GM12878 (cell line): ENCODE measurements around the gene CAMK2D. TPM values are rescaled to one million over a fixed set of nuclear protein-coding genes. Genes with fewer than 3 reads are reported as not detected.

Experiments
- ATF7 ChIP-seq: fragments of 450-650 bp; IDR thresholded peaks from 2 replicates; pipeline ENCODE4 v1.6.1; 2016; ENCODE audit warnings: low read depth, mild to moderate bottlenecking
- CBX5 ChIP-seq: sonication (generic); IDR thresholded peaks from 2 replicates; pipeline ENCODE4 v1.6.1; 2016; ENCODE audit warnings: low read depth, moderate library complexity, mild to moderate bottlenecking, inconsistent platforms
- CHD2 ChIP-seq: IDR thresholded peaks from 2 replicates; pipeline ENCODE4 v1.6.1; 2011; ENCODE audit warnings: low read depth, low read length, improper control_type of control experiment, borderline replicate concordance
- DPF2 ChIP-seq: fragments of 450-650 bp; IDR thresholded peaks from 2 replicates; pipeline ENCODE4 v1.6.1; 2017; ENCODE audit warnings: mild to moderate bottlenecking
- E2F4 ChIP-seq: IDR thresholded peaks from 2 replicates; pipeline ENCODE4 v1.6.1; 2012; ENCODE audit warnings: low read depth, low read length, improper control_type of control experiment
- EGR1 ChIP-seq, 2 experiments: IDR thresholded peaks; 1 replicate in 1 of 2; 2 replicates in 1 of 2; pipeline ENCODE4 v1.6.1; 2011 to 2012; ENCODE audit warnings: low read depth in 2 of 2, low read length in 2 of 2, borderline replicate concordance in 1 of 2, mild to moderate bottlenecking in 1 of 2, moderate library complexity in 1 of 2
- ESRRA ChIP-seq: IDR thresholded peaks from 2 replicates; pipeline ENCODE4 v1.6.1; 2012; ENCODE audit warnings: mild to moderate bottlenecking, low read length, improper control_type of control experiment
- GATAD2B ChIP-seq: fragments of 450-650 bp; conservative IDR thresholded peaks from 2 replicates; pipeline ENCODE4 v1.6.1; 2017; ENCODE audit warnings: low read depth, mild to moderate bottlenecking, moderate library complexity
- IRF4 ChIP-seq: IDR thresholded peaks from 2 replicates; pipeline ENCODE4 v1.6.1; 2011; ENCODE audit warnings: low read depth, low read length
- KAT2A ChIP-seq: conservative IDR thresholded peaks from 2 replicates; pipeline ENCODE4 v1.6.1; 2011; ENCODE audit warnings: low read depth, low read length; ENCODE audit not compliant: control insufficient read depth
- MEF2A ChIP-seq: IDR thresholded peaks from 2 replicates; pipeline ENCODE4 v1.6.1; 2011; ENCODE audit warnings: low read depth, mild to moderate bottlenecking, low read length, moderate library complexity; ENCODE audit not compliant: insufficient read depth
- NBN ChIP-seq: fragments of 450-650 bp; IDR thresholded peaks from 2 replicates; pipeline ENCODE4 v1.6.1; 2016
- NFIC ChIP-seq: IDR thresholded peaks from 2 replicates; pipeline ENCODE4 v1.6.1; 2012; ENCODE audit warnings: low read depth, mild to moderate bottlenecking, inconsistent platforms, low read length, moderate library complexity
- NR2C1 ChIP-seq: fragments of 450-650 bp; IDR thresholded peaks from 2 replicates; pipeline ENCODE4 v1.6.1; 2017; ENCODE audit warnings: antibody characterized with exemption, mild to moderate bottlenecking, moderate library complexity
- POU2F2 ChIP-seq: IDR thresholded peaks from 3 replicates; pipeline ENCODE4 v1.6.1; 2011; ENCODE audit warnings: low read depth, mild to moderate bottlenecking, low read length, borderline replicate concordance
- RAD21 ChIP-seq: IDR thresholded peaks from 2 replicates; pipeline ENCODE4 v1.6.1; 2011; ENCODE audit warnings: mild to moderate bottlenecking, low read depth, low read length, moderate library complexity; ENCODE audit not compliant: insufficient read depth
- SMAD1 ChIP-seq: fragments of 450-650 bp; IDR thresholded peaks from 2 replicates; pipeline ENCODE4 v1.6.1; 2018; ENCODE audit warnings: mild to moderate bottlenecking, low read depth; ENCODE audit not compliant: partially characterized antibody
- SREBF1 ChIP-seq: IDR thresholded peaks from 2 replicates; pipeline ENCODE4 v1.6.1; 2012; ENCODE audit warnings: mild to moderate bottlenecking, low read length
- SUZ12 ChIP-seq: fragments of 200-600 bp; sonication (generic); IDR thresholded peaks from one replicate; pipeline ENCODE4 v1.6.1; 2018; ENCODE audit warnings: antibody characterized with exemption, mild to moderate bottlenecking; ENCODE audit not compliant: unreplicated experiment
- TAF1 ChIP-seq: IDR thresholded peaks from 2 replicates; pipeline ENCODE4 v1.6.1; 2011; ENCODE audit warnings: mild to moderate bottlenecking, low read depth, low read length, borderline replicate concordance
- ZNF207 ChIP-seq: fragments of 450-650 bp; IDR thresholded peaks from 2 replicates; pipeline ENCODE4 v1.6.1; 2014; ENCODE audit warnings: antibody characterized with exemption, mild to moderate bottlenecking, borderline replicate concordance
- ZNF384 ChIP-seq: IDR thresholded peaks from 2 replicates; pipeline ENCODE4 v1.6.1; 2012; ENCODE audit warnings: low read depth, mild to moderate bottlenecking, low read length, improper control_type of control experiment, borderline replicate concordance
- ZSCAN29 ChIP-seq: fragments of 450-650 bp; IDR thresholded peaks from 2 replicates; pipeline ENCODE4 v1.6.1; 2017; ENCODE audit warnings: mild to moderate bottlenecking, moderate library complexity
- polyA plus RNA-seq, 11 experiments: library from polyadenylated mRNA; depleted of rRNA in 4 of 11; unstranded in 6 of 11; stranded (reverse) in 5 of 11; fragments of >200 nt; fragmentation: Nextera tagmentation in 4 of 11; fragmentation: Illumina TruSeq in 1 of 11; extraction: Ambion mirVana in 4 of 11; extraction: Trizol in 1 of 11; gene quantifications; 1 replicate in 1 of 11; 2 replicates in 10 of 11; pipeline versions ENCODE4 v1.2.1 to v1.2.3, GENCODE V29; 2011 to 2016; ENCODE audit warnings: inconsistent platforms in 2 of 11, missing spikeins in 2 of 11, low read depth in 1 of 11
- total RNA-seq, 4 experiments: library from RNA; depleted of rRNA in 3 of 4; stranded (reverse); fragments of >200 nt in 3 of 4; fragmentation: Illumina TruSeq in 1 of 4; extraction: Trizol in 1 of 4; gene quantifications; 2 replicates each; pipeline versions ENCODE4 v1.2.1 to v1.2.3, GENCODE V29; 2013 to 2021
- TF ChIP-seq, protein P1 (sequence below): fragments of 450-650 bp; IDR thresholded peaks from 2 replicates; pipeline ENCODE4 v1.6.1; 2018; ENCODE audit warnings: mild to moderate bottlenecking, low read depth, moderate library complexity; ENCODE audit not compliant: partially characterized antibody

The CAMK2D gene
- total and polyA plus RNA-seq, 10 of the 15 experiments (the other 5 are each of a cell fraction or from before 2014, with no cell fraction given) = 6.9 to 88.5 (median 12.9) TPM

GRCh38 chr4:113761620-113762185 lies at the start of gene CAMK2D (continued):
- TF ChIP-seq CHD2 (peak; percentile 24; the same call in 1 of the 2 replicates), ATF7 (peak; percentile 6; the same call in 1 of the 2 replicates), MEF2A (peak; percentile 68), SREBF1 (no peak), TAF1 (peak; percentile 64; the same call in 1 of the 2 replicates), NFIC (no peak), SUZ12 (no peak), ESRRA (no peak), E2F4 (no peak), POU2F2 (peak; percentile 53; the same call in 1 of the 3 replicates), RAD21 (peak; percentile 89), ZNF207 (0 out of 2 replicates have a peak, but pooled peaks have one; percentile 14), IRF4 (peak; percentile 19; the same call in 1 of the 2 replicates), SMAD1 (peak; percentile 31), DPF2 (peak; percentile 74; the same call in 1 of the 2 replicates), ZNF384 (no peak), CBX5 (0 out of 2 replicates have a peak, but pooled peaks have one; percentile 87), EGR1 (IDR thresholded peaks at IDR 0.05; ENCODE audit: borderline replicate concordance in 1 of 2, low read depth in 2 of 2, low read length in 2 of 2) (peak in 1 of 2 experiments; percentile 94; a peak in 2 of 3 replicates), GATAD2B (peak; percentile 35; the same call in 1 of the 2 replicates), NBN (peak; percentile 41), KAT2A (no peak), NR2C1 (0 out of 2 replicates have a peak, but pooled peaks have one; percentile 8), ZSCAN29 (peak; percentile 59; the same call in 1 of the 2 replicates)
- TF ChIP-seq, protein P1, sequence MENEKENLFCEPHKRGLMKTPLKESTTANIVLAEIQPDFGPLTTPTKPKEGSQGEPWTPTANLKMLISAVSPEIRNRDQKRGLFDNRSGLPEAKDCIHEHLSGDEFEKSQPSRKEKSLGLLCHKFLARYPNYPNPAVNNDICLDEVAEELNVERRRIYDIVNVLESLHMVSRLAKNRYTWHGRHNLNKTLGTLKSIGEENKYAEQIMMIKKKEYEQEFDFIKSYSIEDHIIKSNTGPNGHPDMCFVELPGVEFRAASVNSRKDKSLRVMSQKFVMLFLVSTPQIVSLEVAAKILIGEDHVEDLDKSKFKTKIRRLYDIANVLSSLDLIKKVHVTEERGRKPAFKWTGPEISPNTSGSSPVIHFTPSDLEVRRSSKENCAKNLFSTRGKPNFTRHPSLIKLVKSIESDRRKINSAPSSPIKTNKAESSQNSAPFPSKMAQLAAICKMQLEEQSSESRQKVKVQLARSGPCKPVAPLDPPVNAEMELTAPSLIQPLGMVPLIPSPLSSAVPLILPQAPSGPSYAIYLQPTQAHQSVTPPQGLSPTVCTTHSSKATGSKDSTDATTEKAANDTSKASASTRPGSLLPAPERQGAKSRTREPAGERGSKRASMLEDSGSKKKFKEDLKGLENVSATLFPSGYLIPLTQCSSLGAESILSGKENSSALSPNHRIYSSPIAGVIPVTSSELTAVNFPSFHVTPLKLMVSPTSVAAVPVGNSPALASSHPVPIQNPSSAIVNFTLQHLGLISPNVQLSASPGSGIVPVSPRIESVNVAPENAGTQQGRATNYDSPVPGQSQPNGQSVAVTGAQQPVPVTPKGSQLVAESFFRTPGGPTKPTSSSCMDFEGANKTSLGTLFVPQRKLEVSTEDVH = peak; percentile 44
